RWPE2 (cell line): ENCODE results near the gene PLCL1.

Experiments used
- ATAC-seq: fragments of 200-7000 bp; cut with Tn5 transposase; 3 replicates; pipeline ENCODE4 v1.9.1; 2021; ENCODE audit warnings: low read depth
- DNase-seq: peaks from one replicate; pipeline ENCODE4 v3.0.0-alpha.2; 2020; ENCODE audit warnings: low spot score
- H3K27ac ChIP-seq: fragments of 450-650 bp; 2 replicates; pipeline ENCODE4 v1.5.1; 2017; ENCODE audit warnings: mild to moderate bottlenecking; ENCODE audit not compliant: poor library complexity, severe bottlenecking
- H3K27me3 ChIP-seq: fragments of 250-450 bp; sonication (Bioruptor Pico); 2 replicates; pipeline ENCODE4 v1.5.1; 2021; ENCODE audit warnings: mild to moderate bottlenecking, moderate library complexity; ENCODE audit not compliant: insufficient read depth, poor library complexity, severe bottlenecking
- H3K36me3 ChIP-seq: fragments of 250-450 bp; sonication (Bioruptor Pico); 2 replicates; pipeline ENCODE4 v1.5.1; 2020; ENCODE audit warnings: low read depth, mild to moderate bottlenecking, moderate library complexity
- H3K4me1 ChIP-seq: fragments of 250-450 bp; sonication (Bioruptor Pico); 2 replicates; pipeline ENCODE4 v1.5.1; 2021; ENCODE audit warnings: mild to moderate bottlenecking, moderate library complexity; ENCODE audit not compliant: insufficient read depth, poor library complexity, severe bottlenecking
- H3K4me3 ChIP-seq: fragments of 250-450 bp; sonication (Bioruptor Pico); 2 replicates; pipeline ENCODE4 v1.5.1; 2021; ENCODE audit warnings: mild to moderate bottlenecking, moderate library complexity; ENCODE audit not compliant: severe bottlenecking
- H3K9me3 ChIP-seq: fragments of 250-450 bp; sonication (Bioruptor Pico); 2 replicates; pipeline ENCODE4 v1.5.1; 2021; ENCODE audit warnings: mild to moderate bottlenecking, moderate library complexity; ENCODE audit not compliant: severe bottlenecking
- TF ChIP-seq, protein P1 (sequence below): fragments of 450-650 bp; IDR thresholded peaks from one replicate; pipeline ENCODE4 v1.5.1; 2017; ENCODE audit warnings: mild to moderate bottlenecking, moderate library complexity; ENCODE audit not compliant: poor library complexity, severe bottlenecking

The PLCL1 gene

GRCh38 chr2:197964720-197965119, 160.3 kb downstream of the PLCL1 start:
- TF ChIP-seq, protein P1, sequence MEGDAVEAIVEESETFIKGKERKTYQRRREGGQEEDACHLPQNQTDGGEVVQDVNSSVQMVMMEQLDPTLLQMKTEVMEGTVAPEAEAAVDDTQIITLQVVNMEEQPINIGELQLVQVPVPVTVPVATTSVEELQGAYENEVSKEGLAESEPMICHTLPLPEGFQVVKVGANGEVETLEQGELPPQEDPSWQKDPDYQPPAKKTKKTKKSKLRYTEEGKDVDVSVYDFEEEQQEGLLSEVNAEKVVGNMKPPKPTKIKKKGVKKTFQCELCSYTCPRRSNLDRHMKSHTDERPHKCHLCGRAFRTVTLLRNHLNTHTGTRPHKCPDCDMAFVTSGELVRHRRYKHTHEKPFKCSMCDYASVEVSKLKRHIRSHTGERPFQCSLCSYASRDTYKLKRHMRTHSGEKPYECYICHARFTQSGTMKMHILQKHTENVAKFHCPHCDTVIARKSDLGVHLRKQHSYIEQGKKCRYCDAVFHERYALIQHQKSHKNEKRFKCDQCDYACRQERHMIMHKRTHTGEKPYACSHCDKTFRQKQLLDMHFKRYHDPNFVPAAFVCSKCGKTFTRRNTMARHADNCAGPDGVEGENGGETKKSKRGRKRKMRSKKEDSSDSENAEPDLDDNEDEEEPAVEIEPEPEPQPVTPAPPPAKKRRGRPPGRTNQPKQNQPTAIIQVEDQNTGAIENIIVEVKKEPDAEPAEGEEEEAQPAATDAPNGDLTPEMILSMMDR = no peak
- ATAC-seq (no peak), DNase-seq (no peak)
- H3K36me3 ChIP-seq = no peaks in the 10 kb centered on the region
- peaks cover 5% of the 10 kb centered on the region for H3K4me1 ChIP-seq
- H3K4me3 ChIP-seq = no peak overlapping the region
- no peaks in the 10 kb centered on the region for H3K9me3 ChIP-seq
- no peaks in the 10 kb centered on the region for H3K27me3 ChIP-seq
- no peak overlapping the region for H3K27ac ChIP-seq

- H3K9me3 ChIP-seq = no peaks in the 10 kb centered on the region
- peaks cover 7% of the 10 kb centered on the region for H3K4me1 ChIP-seq
- TF ChIP-seq, protein P1 = no peak
- ATAC-seq (no peak), DNase-seq (no peak)
- no peaks in the 10 kb centered on the region for H3K27me3 ChIP-seq
- H3K4me3 ChIP-seq = no peak overlapping the region
- H3K27ac ChIP-seq = no peak overlapping the region
- H3K36me3 ChIP-seq = no peaks in the 10 kb centered on the region
These were observed 161.4 kb downstream of the PLCL1 start for GRCh38 chr2:197965756-197966155.

DNA sequence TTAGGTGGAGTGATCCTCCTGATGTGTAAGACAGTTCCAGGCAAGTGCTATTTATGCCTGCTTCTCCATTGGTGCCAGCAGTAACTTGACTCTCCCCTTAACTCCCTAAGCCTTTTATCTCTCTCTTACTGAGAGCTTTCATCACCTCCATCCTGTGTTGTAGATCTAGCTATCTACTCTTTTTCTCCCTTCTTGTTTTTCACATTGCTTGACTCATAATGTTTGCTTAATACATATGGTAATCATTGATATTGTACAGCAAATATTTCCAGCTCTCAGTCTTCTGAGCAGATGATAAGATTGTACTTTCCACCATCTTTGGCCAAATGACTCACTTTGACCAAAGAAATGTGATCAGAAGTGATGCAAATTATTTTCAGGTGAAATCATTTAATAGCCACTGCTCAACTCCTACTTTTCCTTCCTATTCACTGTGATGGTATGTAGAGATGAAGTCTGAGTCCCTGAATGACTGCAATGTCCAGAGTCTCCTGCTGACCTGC, 165.0 kb downstream of the PLCL1 start:
- H3K27me3 ChIP-seq = no peaks in the 10 kb centered on the region
- peak; percentile 87 for ATAC-seq
- DNase-seq = no peak
- H3K4me1 ChIP-seq = peaks cover 11% of the 10 kb centered on the region
- no peaks in the 10 kb centered on the region for H3K9me3 ChIP-seq
- no peak overlapping the region for H3K4me3 ChIP-seq
- TF ChIP-seq, protein P1 = no peak
- H3K36me3 ChIP-seq = no peaks in the 10 kb centered on the region
- no peak overlapping the region for H3K27ac ChIP-seq

DNA sequence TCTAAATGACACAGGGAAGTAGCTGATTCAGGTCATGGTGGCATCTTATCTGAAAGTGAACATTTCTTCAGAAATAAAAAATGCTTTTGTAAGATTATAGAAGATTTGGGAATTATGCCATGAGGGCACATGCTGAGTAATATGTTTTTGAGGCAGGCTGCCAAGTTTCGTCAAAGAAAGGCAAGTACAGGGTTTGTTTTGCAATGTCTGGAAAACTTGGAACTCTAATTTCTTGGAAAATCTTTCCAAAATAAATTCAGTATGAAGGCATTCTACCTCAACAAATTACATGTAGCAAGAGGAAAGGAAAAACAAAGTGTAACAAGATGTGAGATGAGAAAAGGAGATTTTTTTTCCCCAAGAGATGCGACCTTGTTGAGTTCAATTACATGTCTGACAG, 167.7 kb downstream of the PLCL1 start:
- no peaks in the 10 kb centered on the region for H3K27me3 ChIP-seq
- TF ChIP-seq, protein P1 = no peak
- DNase-seq = no peak

GRCh38 chr2:197972587-197972986, 168.2 kb downstream of the PLCL1 start:
- Histone ChIP-seq H3K4me3 (no peak overlapping the region), H3K27ac (no peak overlapping the region), H3K4me1 (peaks cover 11% of the 10 kb centered on the region), H3K27me3 (no peaks in the 10 kb centered on the region), H3K36me3 (no peaks in the 10 kb centered on the region), H3K9me3 (no peaks in the 10 kb centered on the region)
- no peak for ATAC-seq
- DNase-seq = no peak
- TF ChIP-seq, protein P1 = no peak

More for the DNA sequence above, 167.7 kb downstream of the PLCL1 start:
- no peaks in the 10 kb centered on the region for H3K36me3 ChIP-seq
- H3K4me3 ChIP-seq = no peak overlapping the region
- no peak overlapping the region for H3K27ac ChIP-seq
- H3K9me3 ChIP-seq = no peaks in the 10 kb centered on the region
- peak; percentile 31; the same call in 1 of the 3 replicates for ATAC-seq
- peaks cover 11% of the 10 kb centered on the region for H3K4me1 ChIP-seq
